ENCODE measurements around the gene HK2. TPM values are rescaled to one million over a fixed set of nuclear protein-coding genes. Genes with fewer than 3 reads are reported as not detected.

HK2 gene
- total and polyA plus RNA-seq, 2 of the 4 experiments (the other 2 are of a cell fraction) = 17.4 to 20.9 TPM

- no peak for TF ChIP-seq RCOR1 (IDR thresholded peaks at IDR 0.05; ENCODE audit: insufficient replicate concordance, low read length)
- TF ChIP-seq MXI1 (IDR thresholded peaks at IDR 0.05; ENCODE audit: borderline replicate concordance, low read depth, low read length) = no peak
Observed at GRCh38 chr2:74873678-74874640, 40.0 kb downstream of the HK2 start (continued).

Measured in IMR-90 (cell line).